GM18951 (cell line): ENCODE measurements around the gene CTSA.
"Not testable (repeated sequence)": the region's sequence is repeated elsewhere in the genome, so short reads cannot be mapped to it uniquely, and the experiment has no call there.

ENCODE experiments used
- POLR2A ChIP-seq: IDR thresholded peaks from 4 replicates; pipeline ENCODE4 v1.6.1; 2011; ENCODE audit warnings: mild to moderate bottlenecking; ENCODE audit not compliant: insufficient read length, insufficient read depth; ENCODE audit errors: extremely low read depth
- in situ Hi-C: fragments of 300-500 bp; cut with MboI; formaldehyde crosslinking; loops from one replicate; pipeline ENCODE4 v1.12.0; 2022; ENCODE audit warnings: low sequenced_read_pairs, mixed read lengths, inconsistent platforms; ENCODE audit not compliant: unreplicated experiment

The CTSA gene

DNA sequence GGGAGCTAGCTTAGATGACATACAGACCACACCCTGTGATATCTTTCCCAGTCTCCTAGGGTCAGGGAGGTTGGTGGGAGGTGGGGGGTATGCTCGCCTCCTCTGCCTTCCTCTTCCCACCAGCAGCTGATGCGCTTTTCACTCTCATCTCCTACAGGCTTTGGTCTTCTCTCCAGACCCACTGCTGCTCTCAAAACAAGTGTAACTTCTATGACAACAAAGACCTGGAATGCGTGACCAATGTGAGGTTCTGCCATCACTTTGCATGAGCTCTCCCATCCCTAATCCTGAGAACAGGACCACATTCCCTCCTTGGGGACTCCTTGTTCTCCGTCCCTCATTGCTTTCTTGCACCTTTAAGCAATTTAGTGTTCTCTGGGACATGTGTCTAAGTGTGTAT lies 2.7 kb downstream of the CTSA start:
- in situ Hi-C loops = no loop called here
- TF ChIP-seq POLR2A = no peak

DNA sequence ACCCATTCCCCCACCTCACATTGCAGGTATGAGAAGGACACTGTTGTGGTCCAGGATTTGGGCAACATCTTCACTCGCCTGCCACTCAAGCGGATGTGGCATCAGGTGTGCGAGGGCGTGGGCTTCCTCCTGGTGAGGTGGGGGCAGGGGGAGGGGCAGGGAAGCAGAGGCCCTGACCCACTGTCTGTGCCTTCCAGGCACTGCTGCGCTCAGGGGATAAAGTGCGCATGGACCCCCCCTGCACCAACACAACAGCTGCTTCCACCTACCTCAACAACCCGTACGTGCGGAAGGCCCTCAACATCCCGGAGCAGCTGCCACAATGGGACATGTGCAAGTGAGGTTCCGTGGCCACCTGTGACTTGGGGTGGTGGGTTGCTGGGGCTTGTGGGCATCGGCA lies 3.7 kb downstream of the CTSA start:
- in situ Hi-C loops = no loop called here
- TF ChIP-seq POLR2A = no peak

DNA sequence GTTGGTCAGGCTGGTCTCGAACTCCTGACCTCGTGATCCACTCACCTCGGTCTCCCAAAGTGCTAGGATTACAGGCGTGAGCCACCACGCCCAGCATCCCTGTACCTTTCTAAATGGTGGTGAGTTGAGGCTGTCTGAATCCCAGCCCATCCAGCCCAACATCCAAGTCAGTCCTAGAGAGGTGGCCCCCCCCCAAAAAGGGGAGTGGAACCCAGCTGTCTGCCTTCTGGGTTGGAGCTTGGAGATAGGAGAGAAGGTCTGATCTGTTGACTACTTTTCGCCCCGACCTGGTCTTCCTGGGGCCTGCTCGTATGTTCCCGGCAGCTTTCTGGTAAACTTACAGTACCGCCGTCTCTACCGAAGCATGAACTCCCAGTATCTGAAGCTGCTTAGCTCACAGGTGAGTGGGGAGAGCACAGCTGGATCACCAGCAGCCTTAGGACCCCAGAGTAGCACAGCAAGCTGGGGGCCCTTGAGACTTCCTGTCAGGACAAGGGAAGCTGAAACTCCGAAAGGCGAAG lies 5.6 kb downstream of the CTSA start:
- in situ Hi-C loops = no loop called here

DNA sequence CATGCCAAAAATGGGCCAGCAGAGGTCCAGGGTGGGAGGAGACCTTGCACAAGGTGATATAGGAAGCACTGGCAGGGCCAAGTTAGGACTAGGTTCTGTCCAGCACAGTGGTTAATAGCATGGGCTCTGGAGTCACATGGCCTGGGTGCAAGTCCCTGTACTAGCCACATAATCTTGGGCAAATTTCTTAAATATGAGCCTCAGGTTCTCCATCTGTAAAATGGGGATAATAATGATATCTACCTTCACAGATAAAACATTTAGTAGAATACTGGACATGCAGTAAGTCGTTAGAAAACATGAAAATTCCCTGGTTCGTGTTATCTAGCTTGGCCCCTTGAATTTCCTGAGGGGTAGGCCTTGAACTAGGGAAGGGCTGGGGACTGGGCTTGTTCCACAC lies 6.2 kb downstream of the CTSA start:
- no peak for TF ChIP-seq POLR2A
- in situ Hi-C loops = no loop called here

More for the DNA sequence above, 5.6 kb downstream of the CTSA start:
- TF ChIP-seq POLR2A = no peak

DNA sequence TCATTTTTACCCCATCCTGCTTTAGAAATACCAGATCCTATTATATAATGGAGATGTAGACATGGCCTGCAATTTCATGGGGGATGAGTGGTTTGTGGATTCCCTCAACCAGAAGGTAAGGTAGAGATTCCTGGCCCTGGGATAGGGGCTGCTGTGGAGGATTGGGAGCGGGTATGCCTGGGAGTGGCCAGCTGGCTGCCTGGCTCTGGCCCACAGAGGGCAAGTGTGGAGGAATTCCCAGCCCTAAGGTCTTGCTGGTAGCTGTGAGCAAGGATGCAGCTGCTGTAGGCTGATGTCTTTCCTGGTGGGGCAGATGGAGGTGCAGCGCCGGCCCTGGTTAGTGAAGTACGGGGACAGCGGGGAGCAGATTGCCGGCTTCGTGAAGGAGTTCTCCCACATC lies 6.6 kb downstream of the CTSA start:
- in situ Hi-C loops = no loop called here
- TF ChIP-seq POLR2A = no peak

DNA sequence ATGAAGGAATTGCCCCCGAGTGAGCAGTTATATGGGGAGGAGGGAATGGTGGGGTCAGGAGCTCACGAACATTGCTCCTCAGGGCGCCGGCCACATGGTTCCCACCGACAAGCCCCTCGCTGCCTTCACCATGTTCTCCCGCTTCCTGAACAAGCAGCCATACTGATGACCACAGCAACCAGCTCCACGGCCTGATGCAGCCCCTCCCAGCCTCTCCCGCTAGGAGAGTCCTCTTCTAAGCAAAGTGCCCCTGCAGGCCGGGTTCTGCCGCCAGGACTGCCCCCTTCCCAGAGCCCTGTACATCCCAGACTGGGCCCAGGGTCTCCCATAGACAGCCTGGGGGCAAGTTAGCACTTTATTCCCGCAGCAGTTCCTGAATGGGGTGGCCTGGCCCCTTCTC lies 7.2 kb downstream of the CTSA start:
- no peak for TF ChIP-seq POLR2A
- in situ Hi-C loops = no loop called here

DNA sequence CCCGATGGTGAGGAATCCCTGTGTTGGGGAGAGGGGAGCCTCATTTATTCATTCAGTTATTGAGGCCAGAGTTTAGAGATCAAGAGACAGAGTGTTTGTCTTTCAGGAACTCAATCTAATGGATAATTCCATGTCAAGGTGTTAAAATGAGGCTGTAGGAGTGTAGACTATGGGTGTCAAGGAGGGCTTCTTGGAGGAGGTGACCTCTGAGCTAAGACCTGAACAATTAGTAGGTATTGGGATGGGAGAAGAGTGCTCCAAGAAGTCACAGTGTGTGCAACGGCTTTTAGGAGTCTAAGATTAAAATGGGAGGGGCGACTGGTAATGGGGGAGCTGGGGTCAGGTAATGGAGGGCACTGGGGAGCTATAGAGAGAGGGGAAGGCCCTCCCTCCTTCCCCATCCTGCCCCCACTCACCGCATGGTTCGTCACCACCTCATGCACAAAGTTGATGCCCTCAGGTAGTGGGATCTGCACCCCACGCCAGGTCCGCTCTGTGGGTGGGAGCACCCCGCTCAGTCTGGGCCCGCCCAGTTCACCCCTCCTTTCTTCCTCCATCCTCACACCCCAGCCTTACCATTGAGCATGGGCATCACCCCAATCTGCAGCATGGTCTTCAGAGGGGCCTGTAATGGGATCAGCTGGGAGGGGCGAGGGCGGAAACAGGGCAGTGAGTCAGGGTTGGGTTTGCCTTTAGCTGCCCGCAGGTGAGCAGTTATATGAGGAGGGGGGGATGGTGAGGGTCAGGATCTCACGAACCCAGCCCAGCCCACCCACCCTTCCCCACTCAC lies 8.1 kb downstream of the CTSA start:
- no peak for TF ChIP-seq POLR2A
- in situ Hi-C loops = no loop called here

DNA sequence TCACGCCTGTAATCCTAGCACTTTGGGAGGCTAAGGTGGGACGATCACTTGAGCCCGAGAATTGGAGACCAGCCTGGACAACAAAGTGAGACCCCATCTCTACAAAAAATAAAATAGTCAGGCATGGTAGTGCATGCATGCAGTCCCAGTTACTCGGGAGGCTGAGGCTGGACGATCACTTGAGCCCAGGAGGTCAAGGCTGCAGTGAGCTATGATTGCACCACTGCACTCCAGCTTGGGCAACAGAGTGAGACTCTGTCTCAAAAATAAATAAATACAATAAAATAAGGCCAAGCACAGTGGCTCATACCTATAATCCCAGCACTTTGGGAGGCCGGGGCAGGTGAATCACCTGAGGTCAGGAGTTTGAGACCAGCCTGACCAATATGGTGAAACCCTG lies 10.2 kb downstream of the CTSA start:
- in situ Hi-C loops = not testable (repeated sequence)

DNA sequence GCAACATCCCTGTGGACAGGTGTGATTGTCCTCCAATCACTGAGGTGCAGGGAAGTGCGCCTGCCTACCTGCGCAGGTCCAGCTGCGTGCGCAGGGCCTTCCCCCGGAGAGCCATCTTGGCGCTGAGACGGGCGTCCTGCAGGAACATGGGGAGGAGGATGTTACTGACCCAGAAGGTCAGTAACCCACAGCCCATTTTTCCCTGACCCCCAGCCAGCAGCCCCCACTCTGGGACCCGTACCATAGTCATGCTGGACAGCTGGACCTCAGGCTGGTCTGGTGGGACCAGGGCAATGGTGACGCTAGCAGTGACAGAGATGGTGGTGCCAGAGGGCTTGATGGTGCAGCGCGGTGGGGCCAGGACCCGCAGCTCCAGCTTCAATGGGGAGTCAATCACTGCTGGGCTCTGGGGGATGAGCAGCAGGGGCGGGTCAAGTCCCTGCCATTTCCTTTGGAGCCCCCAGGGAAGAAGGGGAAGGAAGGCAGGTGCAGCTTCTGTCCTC lies 11.1 kb downstream of the CTSA start:
- in situ Hi-C loops = no loop called here
- no peak for TF ChIP-seq POLR2A

DNA sequence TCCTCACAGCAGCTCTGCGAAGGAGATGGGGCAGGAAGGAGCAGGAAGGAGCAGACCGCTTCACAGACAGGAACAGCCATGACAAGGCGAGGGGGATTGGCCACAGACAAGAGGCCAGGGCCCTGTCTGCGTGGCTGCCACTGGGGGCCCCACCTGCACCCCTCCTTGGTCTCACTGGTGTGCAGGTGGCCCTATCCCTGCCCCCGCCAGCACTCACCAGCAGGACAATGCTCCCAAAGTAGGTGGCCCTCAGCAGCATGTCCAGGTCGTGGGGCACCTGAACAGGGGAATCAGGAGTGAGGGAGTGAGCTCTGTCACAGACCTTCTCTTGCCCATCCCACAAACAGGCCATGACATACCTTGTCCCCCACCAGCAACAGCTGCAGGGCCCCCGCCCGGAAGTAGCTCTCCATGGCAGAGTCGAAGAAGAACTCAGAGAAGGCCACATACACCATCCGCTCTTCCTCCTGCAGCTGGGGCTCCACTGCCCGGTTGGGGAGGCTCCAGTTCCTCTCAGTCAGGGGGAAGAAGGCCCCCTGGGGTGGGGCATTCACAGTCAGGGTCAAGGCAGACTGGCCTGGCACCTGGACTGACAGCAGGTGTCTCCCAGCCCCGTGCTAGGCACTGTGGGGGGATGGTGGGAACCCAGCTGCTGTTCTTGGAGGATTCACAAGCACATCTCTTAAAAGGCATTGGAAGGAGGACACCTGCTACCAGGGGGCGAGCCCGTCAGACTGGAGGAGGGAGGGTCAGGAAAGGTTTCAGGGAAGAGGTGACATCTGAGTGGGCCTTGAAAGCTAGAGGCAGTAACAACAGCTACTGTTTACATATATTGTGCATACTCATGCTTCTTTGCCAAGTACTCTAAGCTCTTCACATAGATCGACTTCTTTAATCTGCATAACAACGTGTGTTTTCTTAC lies 13.7 kb downstream of the CTSA start:
- TF ChIP-seq POLR2A = no peak
- in situ Hi-C loops = no loop called here

DNA sequence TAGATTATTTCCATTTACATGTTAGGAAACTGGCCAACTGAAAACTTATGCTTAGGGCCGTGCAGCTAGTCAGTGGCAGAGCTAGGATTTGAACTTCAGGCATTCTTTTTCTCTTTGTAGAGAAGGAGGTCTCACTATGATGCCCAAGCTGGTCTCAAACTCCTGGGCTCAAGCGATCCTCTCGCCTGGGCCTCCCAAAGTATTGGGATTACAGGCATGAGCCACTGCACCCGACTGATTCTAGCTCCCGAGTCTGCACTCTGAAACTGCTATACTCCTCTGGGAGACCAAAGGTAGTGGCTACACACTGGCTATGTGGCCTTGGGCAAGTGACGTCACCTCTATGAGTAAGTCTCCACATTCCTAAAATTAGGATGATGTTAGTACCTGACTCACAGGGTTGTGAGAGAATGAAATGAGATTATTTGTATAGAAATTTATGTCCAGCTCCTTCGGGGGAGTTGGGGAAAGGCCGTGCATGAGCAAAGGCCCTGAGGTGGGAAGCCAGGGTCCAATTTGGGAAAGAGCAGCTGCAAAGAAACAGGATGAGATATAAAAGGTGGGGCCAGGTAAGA lies 14.5 kb downstream of the CTSA start:
- in situ Hi-C loops = no loop called here
- TF ChIP-seq POLR2A = no peak

DNA sequence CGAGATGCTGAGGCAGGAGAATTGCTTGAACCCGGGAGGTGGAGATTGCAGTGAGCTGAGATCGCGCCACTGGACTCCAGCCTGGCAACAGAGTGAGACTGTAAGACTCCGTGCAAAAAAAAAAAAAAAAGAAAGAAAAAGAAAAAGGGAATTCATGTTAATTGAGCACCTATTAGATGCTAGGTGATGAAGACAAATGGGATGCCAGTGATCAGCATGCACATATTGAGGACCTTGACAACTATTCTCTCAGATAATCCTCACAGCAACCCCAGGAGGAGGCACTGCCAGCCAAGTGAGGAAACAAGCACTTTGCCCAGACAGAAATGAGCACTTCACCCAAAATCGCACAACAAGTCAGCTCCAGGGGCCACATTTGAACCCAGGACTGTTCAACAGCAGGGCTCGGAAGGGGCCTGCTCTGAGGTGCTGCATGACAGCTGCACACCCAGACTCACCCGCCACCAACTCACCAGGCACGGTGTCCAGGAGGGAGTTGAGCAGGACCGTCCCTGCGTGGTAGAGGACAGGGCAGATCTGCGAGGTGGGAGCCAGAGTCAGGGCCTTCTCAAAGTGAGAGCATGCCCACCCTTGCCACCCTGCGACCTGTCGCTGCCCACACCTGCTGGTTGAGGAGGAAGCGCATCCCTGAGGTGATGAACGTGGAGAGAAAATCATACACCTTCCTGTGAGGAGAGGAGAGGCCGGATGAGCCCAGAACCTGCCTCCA lies 16.2 kb downstream of the CTSA start:
- in situ Hi-C loops = no loop called here
- no peak for TF ChIP-seq POLR2A

DNA sequence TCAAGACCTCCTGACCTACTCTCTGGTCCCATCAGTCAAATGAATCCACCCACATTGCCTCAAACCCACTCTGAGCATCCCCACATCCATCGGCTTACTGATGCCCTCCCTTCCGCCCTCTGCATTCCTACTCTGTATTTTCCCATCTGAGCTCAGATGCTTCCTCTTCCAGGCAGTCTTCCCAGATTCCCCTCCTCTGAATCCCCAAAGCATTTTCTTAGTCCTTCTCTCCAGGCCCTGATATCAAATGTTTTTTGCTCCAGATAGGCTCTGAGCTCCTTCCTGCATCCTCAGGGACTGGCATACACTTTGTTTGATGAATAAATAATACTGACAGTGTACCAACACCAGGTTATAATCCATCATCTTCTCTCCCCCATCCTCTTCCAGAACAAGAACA lies 16.9 kb downstream of the CTSA start:
- in situ Hi-C loops = no loop called here

DNA sequence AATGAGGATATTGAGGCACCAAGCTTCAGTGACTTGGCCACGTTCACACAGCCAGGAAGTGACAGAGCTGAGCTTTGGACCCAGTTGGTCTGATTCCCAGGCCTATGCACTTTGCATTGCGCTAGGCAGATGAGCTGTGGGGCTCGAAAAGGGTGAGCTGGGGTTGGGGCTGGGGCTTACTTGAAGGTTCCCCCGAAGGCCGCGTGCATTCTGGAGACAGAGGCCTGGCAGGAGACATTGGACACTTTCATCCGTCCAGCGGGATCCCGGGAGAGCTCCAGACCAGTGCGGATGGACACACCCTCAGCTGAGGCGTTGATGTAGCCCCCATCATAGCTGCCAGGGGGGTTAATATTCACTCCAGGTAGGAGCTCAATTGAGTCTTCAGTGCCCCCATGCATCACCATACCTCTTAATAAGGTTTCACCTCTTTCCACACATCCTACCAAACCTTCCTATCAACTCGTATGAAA lies 18.2 kb downstream of the CTSA start:
- TF ChIP-seq POLR2A = no peak

More for the DNA sequence above, 16.9 kb downstream of the CTSA start:
- TF ChIP-seq POLR2A = no peak

More for the DNA sequence above, 18.2 kb downstream of the CTSA start:
- in situ Hi-C loops = no loop called here
